Endothelial cell of umbilical vein (primary cell): Measurements from ENCODE around the gene PIGX. TPM values are rescaled to one million over a fixed set of nuclear protein-coding genes. Genes with fewer than 3 reads are reported as not detected.

Experiments used
- BruUV-seq: library from RNA; stranded (reverse); fragments of 400-500 nt; replicated peaks from 2 replicates; lab custom pipeline; 2021; lab: Mats Ljungman, UMichigan
- CTCF ChIA-PET: fragments of 300-600, 350-600 bp; sonication (Branson Sonifier 250); formaldehyde crosslinking; loops from one replicate; lab custom pipeline; 2021; ENCODE audit warnings: antibody characterized with exemption, inconsistent platforms; lab: Charles Lee
- POLR2A ChIA-PET: fragments of 300-600, 350-600 bp; sonication (Branson Sonifier 250); formaldehyde crosslinking; loops from one replicate; lab custom pipeline; 2021; ENCODE audit warnings: antibody characterized with exemption, inconsistent platforms; lab: Charles Lee
- DNase-seq: peaks from one replicate; pipeline ENCODE4 v3.0.0-alpha.2; 2011; ENCODE audit warnings: low read depth, low spot score
- FAIRE-seq: peaks from 2 replicates; lab custom pipeline; 2011; peaks lifted over from hg19 to GRCh38; lab: Jason Lieb, UNC
- H2AFZ ChIP-seq: 2 replicates; pipeline ENCODE4 v1.6.0; 2012; ENCODE audit warnings: low read depth, low read length, control low read depth, inconsistent platforms
- H3K27ac ChIP-seq: 2 replicates; pipeline ENCODE4 v1.5.1; 2011; ENCODE audit warnings: low read depth, mild to moderate bottlenecking, control low read depth, low read length, moderate library complexity; ENCODE audit not compliant: insufficient read depth
- H3K27me3 ChIP-seq, 2 experiments: 2 replicates each; pipeline versions ENCODE4 v1.6.0 to v1.6.1; 2011; ENCODE audit warnings: low read length in 2 of 2, mixed read lengths in 1 of 2; ENCODE audit not compliant: control insufficient read depth in 2 of 2, insufficient read depth in 2 of 2
- H3K36me3 ChIP-seq, 2 experiments: 2 replicates in 1 of 2; 3 replicates in 1 of 2; pipeline ENCODE4 v1.5.1; 2011; ENCODE audit warnings: low read length in 2 of 2, mild to moderate bottlenecking in 1 of 2, moderate library complexity in 1 of 2; ENCODE audit not compliant: control insufficient read depth in 2 of 2, insufficient read depth in 2 of 2; ENCODE audit errors: extremely low read depth in 1 of 2
- H3K4me1 ChIP-seq: 3 replicates; pipeline ENCODE4 v1.5.1; 2011; ENCODE audit warnings: mild to moderate bottlenecking, low read length; ENCODE audit not compliant: control insufficient read depth, insufficient read depth; ENCODE audit errors: extremely low read depth
- H3K4me2 ChIP-seq: 2 replicates; pipeline ENCODE4 v1.6.1; 2011; ENCODE audit warnings: low read length, control low read depth, mixed read lengths; ENCODE audit not compliant: insufficient read depth
- H3K4me3 ChIP-seq, 3 experiments: fragments of 200-600 bp in 1 of 3; sonication (generic), shearing (Covaris generic) in 1 of 3; replicated peaks in 1 of 3; 2 replicates each; pipeline ENCODE4 v1.5.1; 2011 to 2016; ENCODE audit warnings: control low read depth in 3 of 3, low read length in 3 of 3, mild to moderate bottlenecking in 2 of 3, inconsistent platforms in 1 of 3, low read depth in 1 of 3, moderate library complexity in 1 of 3; ENCODE audit not compliant: insufficient read depth in 1 of 3
- H3K79me2 ChIP-seq: 2 replicates; pipeline ENCODE4 v1.6.0; 2012; ENCODE audit warnings: low read length, inconsistent platforms; ENCODE audit not compliant: control insufficient read depth, insufficient read depth
- H3K9ac ChIP-seq: replicated peaks from 2 replicates; pipeline ENCODE3; 2011; ENCODE audit warnings: low read length, control low read depth; ENCODE audit not compliant: insufficient read depth; ENCODE audit errors: extremely low read depth
- H3K9me1 ChIP-seq: replicated peaks from 3 replicates; pipeline ENCODE4 v1.6.0; 2011; ENCODE audit warnings: mild to moderate bottlenecking, low read length; ENCODE audit not compliant: control insufficient read depth, insufficient read depth; ENCODE audit errors: extremely low read depth
- H3K9me3 ChIP-seq: replicated peaks from 2 replicates; pipeline ENCODE4 v1.5.1; 2012; ENCODE audit warnings: low read length, inconsistent platforms; ENCODE audit not compliant: control insufficient read depth, insufficient read depth
- H4K20me1 ChIP-seq: replicated peaks from 2 replicates; pipeline ENCODE3; 2011; ENCODE audit warnings: mild to moderate bottlenecking, low read length; ENCODE audit not compliant: control insufficient read depth, insufficient read depth; ENCODE audit errors: extremely low read depth
- EZH2 ChIP-seq: IDR thresholded peaks from 2 replicates; pipeline ENCODE4 v1.6.1; 2012; ENCODE audit warnings: borderline replicate concordance, low read depth, mild to moderate bottlenecking, moderate library complexity, low read length, inconsistent platforms; ENCODE audit not compliant: severe bottlenecking
- FOS ChIP-seq: IDR thresholded peaks from 2 replicates; pipeline ENCODE4 v1.6.1; 2011; ENCODE audit warnings: mild to moderate bottlenecking, low read length, moderate library complexity, borderline replicate concordance; ENCODE audit not compliant: insufficient read depth
- GATA2 ChIP-seq: IDR thresholded peaks from 2 replicates; pipeline ENCODE4 v1.7.0; 2011; ENCODE audit warnings: low read depth, mild to moderate bottlenecking, moderate library complexity, mixed read lengths, low read length; ENCODE audit not compliant: insufficient read length, insufficient read depth
- JUN ChIP-seq: IDR thresholded peaks from 2 replicates; pipeline ENCODE4 v1.6.1; 2011; ENCODE audit warnings: borderline replicate concordance, low read depth; ENCODE audit not compliant: insufficient read length, insufficient read depth
- MYC ChIP-seq: IDR thresholded peaks from one replicate; pipeline ENCODE4 v1.6.1; 2011; ENCODE audit warnings: mild to moderate bottlenecking, low read depth, low read length
- POLR2A ChIP-seq: IDR thresholded peaks from 2 replicates; pipeline ENCODE4 v1.6.1; 2012; ENCODE audit warnings: low read depth, mild to moderate bottlenecking, control low read depth, low read length
- POLR2AphosphoS5 ChIP-seq: IDR thresholded peaks from 2 replicates; pipeline ENCODE4 v1.6.1; 2012; ENCODE audit warnings: low read depth, mild to moderate bottlenecking, control low read depth, low read length, moderate library complexity; ENCODE audit not compliant: insufficient read depth
- dilution Hi-C: fragments of 300-500 bp; cut with MboI; formaldehyde crosslinking; loops from one replicate; pipeline ENCODE4 v1.15.0; 2019; ENCODE audit warnings: low sequenced_read_pairs; ENCODE audit not compliant: extremely low pct_ligation_motif_present
- intact Hi-C: fragments of 100-400 bp; cut with micrococcal nuclease; formaldehyde crosslinking; loops from one replicate; pipeline ENCODE4 v1.10.0; 2022
- polyA plus RNA-seq, 4 experiments: library from polyadenylated mRNA; depleted of rRNA in 3 of 4; stranded (reverse) in 3 of 4; unstranded in 1 of 4; fragments of >200 nt; gene quantifications; 2 replicates each; pipeline versions ENCODE4 v1.2.1 to v1.2.3, GENCODE V29; 2011 to 2012; ENCODE audit warnings: missing spikeins in 1 of 4
- total RNA-seq: library from RNA; stranded (reverse); gene quantifications from 2 replicates; pipeline ENCODE4 v1.2.3, GENCODE V29; 2021
- TF ChIP-seq, protein P1 (sequence below), 2 donors: IDR thresholded peaks; 1 replicate in 1 of 2; 2 replicates in 1 of 2; pipeline ENCODE4 v1.5.1; 2011; ENCODE audit warnings: low read length in 2 of 2, mild to moderate bottlenecking in 2 of 2, moderate library complexity in 2 of 2, control low read depth in 1 of 2, inconsistent platforms in 1 of 2, low read depth in 1 of 2; ENCODE audit not compliant: insufficient read depth in 1 of 2; ENCODE audit errors: extremely low read depth in 1 of 2
- TF ChIP-seq, protein P2 (sequence below): IDR thresholded peaks from 2 replicates; pipeline ENCODE4 v1.6.1; 2011; ENCODE audit not compliant: insufficient read depth, insufficient read length

Gene PIGX
- total and polyA plus RNA-seq, 2 donors (not counting 3 experiments of a cell fraction or from before 2014, with no cell fraction given), result 9.2 to 14.0 TPM

DNA sequence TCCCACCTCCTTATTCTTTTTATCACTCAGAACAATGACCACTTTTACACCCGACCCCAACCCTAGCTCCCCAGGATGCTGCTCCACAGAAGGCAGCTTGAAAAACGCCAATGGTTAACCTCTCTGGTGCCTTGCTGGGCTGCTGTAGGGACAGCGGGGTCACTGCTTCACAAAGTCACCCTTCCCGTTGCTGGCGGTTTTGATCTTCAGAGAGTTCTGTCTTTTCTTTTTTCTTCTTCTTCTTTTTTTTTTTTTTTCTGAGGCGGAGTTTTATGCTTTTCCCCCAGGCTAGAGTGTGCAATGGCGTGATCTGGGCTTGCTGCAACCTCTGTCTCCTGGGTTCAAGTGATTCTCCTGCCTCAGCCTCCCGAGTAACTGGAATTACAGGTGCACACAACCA lies 20.8 kb upstream of the PIGX start:
- peaks cover 7% of the 10 kb centered on the region for H3K4me1 ChIP-seq
- no peaks in the 10 kb centered on the region for H3K36me3 ChIP-seq
- no peak overlapping the region for H2AFZ ChIP-seq
- H3K79me2 ChIP-seq, result no peaks in the 10 kb centered on the region
- no TSS peak for BruUV-seq
- DNase-seq (no peak), FAIRE-seq (no peak)
- no peak overlapping the region for H3K4me3 ChIP-seq
- no peaks in the 10 kb centered on the region for H3K9me3 ChIP-seq
- ChIA-PET CTCF (interaction anchor here (1.0 to 11.4 kb wide), 4 partner anchors 34 to 163 kb away, joined by 3 to 334 read pairs (median 4); no protein-coding TSS in a partner anchor), POLR2A (no interaction called here)
- dilution Hi-C loops (no loop called here), intact Hi-C loops (no loop called here)
- H3K4me2 ChIP-seq, result no peak overlapping the region
- H3K9me1 ChIP-seq, result no peaks in the 10 kb centered on the region
- TF ChIP-seq MYC, result no peak
- no peak for TF ChIP-seq GATA2
- no peak for TF ChIP-seq EZH2
- no peak for TF ChIP-seq FOS
- TF ChIP-seq, protein P1, sequence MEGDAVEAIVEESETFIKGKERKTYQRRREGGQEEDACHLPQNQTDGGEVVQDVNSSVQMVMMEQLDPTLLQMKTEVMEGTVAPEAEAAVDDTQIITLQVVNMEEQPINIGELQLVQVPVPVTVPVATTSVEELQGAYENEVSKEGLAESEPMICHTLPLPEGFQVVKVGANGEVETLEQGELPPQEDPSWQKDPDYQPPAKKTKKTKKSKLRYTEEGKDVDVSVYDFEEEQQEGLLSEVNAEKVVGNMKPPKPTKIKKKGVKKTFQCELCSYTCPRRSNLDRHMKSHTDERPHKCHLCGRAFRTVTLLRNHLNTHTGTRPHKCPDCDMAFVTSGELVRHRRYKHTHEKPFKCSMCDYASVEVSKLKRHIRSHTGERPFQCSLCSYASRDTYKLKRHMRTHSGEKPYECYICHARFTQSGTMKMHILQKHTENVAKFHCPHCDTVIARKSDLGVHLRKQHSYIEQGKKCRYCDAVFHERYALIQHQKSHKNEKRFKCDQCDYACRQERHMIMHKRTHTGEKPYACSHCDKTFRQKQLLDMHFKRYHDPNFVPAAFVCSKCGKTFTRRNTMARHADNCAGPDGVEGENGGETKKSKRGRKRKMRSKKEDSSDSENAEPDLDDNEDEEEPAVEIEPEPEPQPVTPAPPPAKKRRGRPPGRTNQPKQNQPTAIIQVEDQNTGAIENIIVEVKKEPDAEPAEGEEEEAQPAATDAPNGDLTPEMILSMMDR (IDR thresholded peaks at IDR 0.05; ENCODE audit: extremely low read depth in 1 of 2, insufficient read depth in 1 of 2, low read depth in 1 of 2, low read length in 2 of 2), result no peak
- TF ChIP-seq POLR2AphosphoS5, result no peak
- no peak for TF ChIP-seq JUN
- TF ChIP-seq POLR2A, result no peak
- TF ChIP-seq, protein P2, sequence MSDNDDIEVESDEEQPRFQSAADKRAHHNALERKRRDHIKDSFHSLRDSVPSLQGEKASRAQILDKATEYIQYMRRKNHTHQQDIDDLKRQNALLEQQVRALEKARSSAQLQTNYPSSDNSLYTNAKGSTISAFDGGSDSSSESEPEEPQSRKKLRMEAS, result no peak
- H3K9ac ChIP-seq, result no peak overlapping the region
- no peaks in the 10 kb centered on the region for H4K20me1 ChIP-seq
- H3K27ac ChIP-seq, result no peak overlapping the region
- peaks cover 0 to 2% of the 10 kb centered on the region in 2 experiments for H3K27me3 ChIP-seq
